H1 (cell line): ENCODE results near the gene THOC5.

Source experiments
- CBX5 ChIP-seq: fragments of 300-800, 300-1000 bp; sonication (generic); IDR thresholded peaks from 2 replicates; pipeline ENCODE4 v1.7.1; 2016; ENCODE audit warnings: antibody characterized with exemption, low read length, low read depth
- EZH2 ChIP-seq: fragments of 200-600 bp; sonication (generic); IDR thresholded peaks from 2 replicates; pipeline ENCODE4 v1.7.1; 2012; ENCODE audit warnings: low read depth, mild to moderate bottlenecking, moderate library complexity, low read length, inconsistent platforms; ENCODE audit not compliant: severe bottlenecking
- GTF2F1 ChIP-seq: IDR thresholded peaks from 2 replicates; pipeline ENCODE4 v1.6.1; 2012; ENCODE audit warnings: low read depth, low read length, improper control_type of control experiment, borderline replicate concordance
- RXRA ChIP-seq: IDR thresholded peaks from 2 replicates; pipeline ENCODE4 v1.6.1; 2011; ENCODE audit warnings: low read depth, mild to moderate bottlenecking, low read length, moderate library complexity; ENCODE audit not compliant: insufficient read depth
- SIX5 ChIP-seq: IDR thresholded peaks from 2 replicates; pipeline ENCODE4 v1.6.1; 2011; ENCODE audit warnings: mild to moderate bottlenecking, low read depth, low read length
- TF ChIP-seq, protein P1 (sequence below), 3 experiments: IDR thresholded peaks; 1 replicate in 2 of 3; 2 replicates in 1 of 3; pipeline versions ENCODE4 v1.5.1 to v1.6.1; 2011; ENCODE audit warnings: low read length in 3 of 3, mild to moderate bottlenecking in 3 of 3, inconsistent platforms in 2 of 3, low read depth in 1 of 3, moderate library complexity in 1 of 3; ENCODE audit not compliant: insufficient read depth in 1 of 3; ENCODE audit errors: control extremely low read depth in 1 of 3
- TF ChIP-seq, protein P2 (sequence below): IDR thresholded peaks from 2 replicates; pipeline ENCODE4 v1.6.1; 2012; ENCODE audit warnings: inconsistent platforms

DNA sequence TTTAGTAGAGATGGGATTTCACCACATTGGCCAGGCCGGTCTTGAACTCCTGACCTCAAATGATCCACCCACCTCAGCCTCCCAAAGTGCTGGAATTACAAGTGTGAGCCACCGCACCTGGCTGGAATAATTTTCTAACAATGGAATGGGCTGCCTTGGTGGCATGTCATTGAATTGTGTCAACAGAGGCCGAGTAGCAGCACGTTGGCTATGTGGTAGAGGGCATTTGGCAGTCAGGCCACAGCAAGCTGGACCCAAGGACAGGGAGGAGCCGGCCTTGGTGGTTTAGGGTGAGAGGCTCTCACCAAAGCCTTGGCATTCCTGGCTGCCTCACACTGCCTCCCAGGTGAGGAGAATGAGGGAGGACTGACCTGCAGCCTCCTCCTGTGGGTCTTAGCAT lies 31.4 kb upstream of the THOC5 start:
- TF ChIP-seq RXRA (no peak), GTF2F1 (no peak), EZH2 (no peak), CBX5 (no peak), SIX5 (no peak)
- TF ChIP-seq, protein P1, sequence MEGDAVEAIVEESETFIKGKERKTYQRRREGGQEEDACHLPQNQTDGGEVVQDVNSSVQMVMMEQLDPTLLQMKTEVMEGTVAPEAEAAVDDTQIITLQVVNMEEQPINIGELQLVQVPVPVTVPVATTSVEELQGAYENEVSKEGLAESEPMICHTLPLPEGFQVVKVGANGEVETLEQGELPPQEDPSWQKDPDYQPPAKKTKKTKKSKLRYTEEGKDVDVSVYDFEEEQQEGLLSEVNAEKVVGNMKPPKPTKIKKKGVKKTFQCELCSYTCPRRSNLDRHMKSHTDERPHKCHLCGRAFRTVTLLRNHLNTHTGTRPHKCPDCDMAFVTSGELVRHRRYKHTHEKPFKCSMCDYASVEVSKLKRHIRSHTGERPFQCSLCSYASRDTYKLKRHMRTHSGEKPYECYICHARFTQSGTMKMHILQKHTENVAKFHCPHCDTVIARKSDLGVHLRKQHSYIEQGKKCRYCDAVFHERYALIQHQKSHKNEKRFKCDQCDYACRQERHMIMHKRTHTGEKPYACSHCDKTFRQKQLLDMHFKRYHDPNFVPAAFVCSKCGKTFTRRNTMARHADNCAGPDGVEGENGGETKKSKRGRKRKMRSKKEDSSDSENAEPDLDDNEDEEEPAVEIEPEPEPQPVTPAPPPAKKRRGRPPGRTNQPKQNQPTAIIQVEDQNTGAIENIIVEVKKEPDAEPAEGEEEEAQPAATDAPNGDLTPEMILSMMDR (IDR thresholded peaks at IDR 0.05; ENCODE audit: control extremely low read depth in 1 of 3, insufficient read depth in 1 of 3, low read depth in 1 of 3, low read length in 3 of 3), result no peak
- TF ChIP-seq, protein P2, sequence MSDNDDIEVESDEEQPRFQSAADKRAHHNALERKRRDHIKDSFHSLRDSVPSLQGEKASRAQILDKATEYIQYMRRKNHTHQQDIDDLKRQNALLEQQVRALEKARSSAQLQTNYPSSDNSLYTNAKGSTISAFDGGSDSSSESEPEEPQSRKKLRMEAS, result no peak
